ENCODE results near the gene MORC4.

MORC4 gene

DNA sequence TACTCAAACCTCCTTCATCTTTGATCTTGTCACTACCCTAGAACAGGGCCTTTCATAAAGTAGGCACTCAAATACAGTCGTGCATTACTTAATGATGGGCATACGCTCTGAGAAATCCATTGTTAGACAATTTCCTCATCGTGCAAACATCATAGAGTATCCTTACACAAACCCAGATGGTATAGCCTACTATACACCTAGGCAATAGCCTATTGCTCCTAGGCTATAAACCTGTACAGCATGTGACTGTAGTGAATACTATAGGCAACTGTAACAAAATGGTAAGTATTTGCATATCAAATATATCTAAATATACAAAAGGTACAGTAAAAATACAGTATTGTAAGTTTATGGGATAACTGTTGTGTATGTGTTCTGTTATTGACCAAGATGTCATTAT lies 47.9 kb downstream of the MORC4 start:
- Histone ChIP-seq H3K4me2 (ENCODE audit: low read depth, low read length, poor library complexity, severe bottlenecking) (no peak overlapping the region), H3K27ac (ENCODE audit: low read depth, low read length) (no peak overlapping the region), H3K4me3 (ENCODE audit: insufficient read depth, low read length, poor library complexity, severe bottlenecking) (no peak overlapping the region), H3K9ac (ENCODE audit: low read length) (no peak overlapping the region), H3F3A (ENCODE audit: insufficient read depth) (no peaks in the 10 kb centered on the region), H3K79me2 (ENCODE audit: insufficient read depth, low read length) (no peaks in the 10 kb centered on the region), H2AFZ (ENCODE audit: low read depth, low read length, severe bottlenecking) (no peak overlapping the region), H3K27me3 (ENCODE audit: low read length) (no peaks in the 10 kb centered on the region), H4K20me1 (ENCODE audit: low read depth, low read length) (no peaks in the 10 kb centered on the region), H3K36me3 (ENCODE audit: low read length) (no peaks in the 10 kb centered on the region), H3K9me3 (ENCODE audit: insufficient read depth, low read length) (no peaks in the 10 kb centered on the region), H3K9me2 (replicated peaks; ENCODE audit: insufficient read depth, low read length) (no peaks in the 10 kb centered on the region)
- TF ChIP-seq EZH2phosphoT487 (conservative IDR thresholded peaks at IDR 0.05; ENCODE audit: low read length), result no peak
- TF ChIP-seq, protein P1, sequence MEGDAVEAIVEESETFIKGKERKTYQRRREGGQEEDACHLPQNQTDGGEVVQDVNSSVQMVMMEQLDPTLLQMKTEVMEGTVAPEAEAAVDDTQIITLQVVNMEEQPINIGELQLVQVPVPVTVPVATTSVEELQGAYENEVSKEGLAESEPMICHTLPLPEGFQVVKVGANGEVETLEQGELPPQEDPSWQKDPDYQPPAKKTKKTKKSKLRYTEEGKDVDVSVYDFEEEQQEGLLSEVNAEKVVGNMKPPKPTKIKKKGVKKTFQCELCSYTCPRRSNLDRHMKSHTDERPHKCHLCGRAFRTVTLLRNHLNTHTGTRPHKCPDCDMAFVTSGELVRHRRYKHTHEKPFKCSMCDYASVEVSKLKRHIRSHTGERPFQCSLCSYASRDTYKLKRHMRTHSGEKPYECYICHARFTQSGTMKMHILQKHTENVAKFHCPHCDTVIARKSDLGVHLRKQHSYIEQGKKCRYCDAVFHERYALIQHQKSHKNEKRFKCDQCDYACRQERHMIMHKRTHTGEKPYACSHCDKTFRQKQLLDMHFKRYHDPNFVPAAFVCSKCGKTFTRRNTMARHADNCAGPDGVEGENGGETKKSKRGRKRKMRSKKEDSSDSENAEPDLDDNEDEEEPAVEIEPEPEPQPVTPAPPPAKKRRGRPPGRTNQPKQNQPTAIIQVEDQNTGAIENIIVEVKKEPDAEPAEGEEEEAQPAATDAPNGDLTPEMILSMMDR (IDR thresholded peaks at IDR 0.05; ENCODE audit: insufficient read depth, low read length, poor library complexity, severe bottlenecking), result no peak

- Histone ChIP-seq H3K4me3 (ENCODE audit: insufficient read depth, low read length, poor library complexity, severe bottlenecking) (no peak overlapping the region), H4K20me1 (ENCODE audit: low read depth, low read length) (no peaks in the 10 kb centered on the region), H3K4me2 (ENCODE audit: low read depth, low read length, poor library complexity, severe bottlenecking) (no peak overlapping the region), H3K9me2 (replicated peaks; ENCODE audit: insufficient read depth, low read length) (no peaks in the 10 kb centered on the region), H2AFZ (ENCODE audit: low read depth, low read length, severe bottlenecking) (no peak overlapping the region), H3K27ac (ENCODE audit: low read depth, low read length) (no peak overlapping the region), H3K27me3 (ENCODE audit: low read length) (no peaks in the 10 kb centered on the region), H3K9me3 (ENCODE audit: insufficient read depth, low read length) (no peaks in the 10 kb centered on the region), H3K79me2 (ENCODE audit: insufficient read depth, low read length) (no peaks in the 10 kb centered on the region), H3K36me3 (ENCODE audit: low read length) (no peaks in the 10 kb centered on the region), H3K9ac (ENCODE audit: low read length) (no peak overlapping the region), H3F3A (ENCODE audit: insufficient read depth) (no peaks in the 10 kb centered on the region)
- TF ChIP-seq, protein P1 (IDR thresholded peaks at IDR 0.05; ENCODE audit: insufficient read depth, low read length, poor library complexity, severe bottlenecking), result no peak
- no peak for TF ChIP-seq EZH2phosphoT487 (conservative IDR thresholded peaks at IDR 0.05; ENCODE audit: low read length)
Measured at GRCh38 chrX:106951230-106951629, 48.8 kb downstream of the MORC4 start.

- Histone ChIP-seq H3K4me2 (ENCODE audit: low read depth, low read length, poor library complexity, severe bottlenecking) (no peak overlapping the region), H4K20me1 (ENCODE audit: low read depth, low read length) (no peaks in the 10 kb centered on the region), H3K79me2 (ENCODE audit: insufficient read depth, low read length) (no peaks in the 10 kb centered on the region), H3K9ac (ENCODE audit: low read length) (no peak overlapping the region), H3K36me3 (ENCODE audit: low read length) (no peaks in the 10 kb centered on the region), H3K4me3 (ENCODE audit: insufficient read depth, low read length, poor library complexity, severe bottlenecking) (no peak overlapping the region), H3K9me3 (ENCODE audit: insufficient read depth, low read length) (no peaks in the 10 kb centered on the region), H3K9me2 (replicated peaks; ENCODE audit: insufficient read depth, low read length) (no peaks in the 10 kb centered on the region), H2AFZ (ENCODE audit: low read depth, low read length, severe bottlenecking) (no peak overlapping the region), H3K27ac (ENCODE audit: low read depth, low read length) (no peak overlapping the region), H3F3A (ENCODE audit: insufficient read depth) (no peaks in the 10 kb centered on the region), H3K27me3 (ENCODE audit: low read length) (no peaks in the 10 kb centered on the region)
- TF ChIP-seq EZH2phosphoT487 (conservative IDR thresholded peaks at IDR 0.05; ENCODE audit: low read length), result no peak
- TF ChIP-seq, protein P1 (IDR thresholded peaks at IDR 0.05; ENCODE audit: insufficient read depth, low read length, poor library complexity, severe bottlenecking), result no peak
Measured at GRCh38 chrX:106950381-106950780, 49.6 kb downstream of the MORC4 start.
